OCI-LY1 (cell line): ENCODE results near the gene CDH22.

Source experiments
- CTCF ChIP-seq: fragments of 200-600 bp; sonication (generic), shearing (Covaris generic); IDR thresholded peaks from 2 replicates; pipeline ENCODE4 v1.5.1; 2017; ENCODE audit warnings: mild to moderate bottlenecking, antibody characterized with exemption, low read length, moderate library complexity, mixed read lengths
- EZH2 ChIP-seq: fragments of 200-600 bp; sonication (generic), shearing (Covaris generic); IDR thresholded peaks from 2 replicates; pipeline ENCODE4 v1.8.0; 2017; ENCODE audit warnings: borderline replicate concordance, mixed run types, mild to moderate bottlenecking, antibody characterized with exemption, low read length, moderate library complexity, mixed read lengths

- TF ChIP-seq CTCF (no peak), EZH2 (no peak)
These were observed 181.8 kb downstream of the CDH22 start for GRCh38 chr20:46126440-46127056.
